ENCODE measurements around the gene HS2ST1.

The HS2ST1 gene

GRCh38 chr1:86940599-86940998, 26.2 kb downstream of the HS2ST1 start:
- ChIA-PET CTCF (no interaction called here), POLR2A (no interaction called here)
- Histone ChIP-seq H3K36me3 (ENCODE audit: control insufficient read depth in 2 of 2, insufficient read depth in 1 of 2, low read length in 2 of 2) (no peaks in the 10 kb centered on the region), H3K9me3 (ENCODE audit: control insufficient read depth, insufficient read depth, low read depth, low read length) (no peaks in the 10 kb centered on the region), H3K4me1 (ENCODE audit: control insufficient read depth, insufficient read depth, low read length) (peaks cover 14% of the 10 kb centered on the region; the same call in 1 of the 2 replicates), H3K27ac (ENCODE audit: extremely low read depth, low read depth, low read length) (no peak overlapping the region), H3K4me3 (ENCODE audit: low read depth, low read length) (no peak overlapping the region)
- TF ChIP-seq ZNF121 (tag by site-specific recombination; IDR thresholded peaks at IDR 0.05) (peak; percentile 84), ZNF18 (tag by site-specific recombination; IDR thresholded peaks at IDR 0.05) (no peak), ZNF10 (tag by site-specific recombination; IDR thresholded peaks at IDR 0.05) (no peak), WT1 (tag by site-specific recombination; IDR thresholded peaks at IDR 0.05) (no peak)

GRCh38 chr1:86942042-86942441, 27.6 kb downstream of the HS2ST1 start:
- ChIA-PET CTCF (interaction anchor here (0.6 to 1.1 kb wide), 5 partner anchors 17 to 562 kb away, joined by 3 to 4 read pairs (median 3); no protein-coding TSS in a partner anchor), POLR2A (no interaction called here)

GRCh38 chr1:86942743-86943142, 28.3 kb downstream of the HS2ST1 start:
- ChIA-PET CTCF (interaction anchor here (0.6 to 1.1 kb wide), 4 partner anchors 22 to 1011 kb away, joined by 3 to 6 read pairs (median 4); no protein-coding TSS in a partner anchor), POLR2A (no interaction called here)
- Histone ChIP-seq H3K4me3 (ENCODE audit: low read depth, low read length) (no peak overlapping the region), H3K9me3 (ENCODE audit: control insufficient read depth, insufficient read depth, low read depth, low read length) (no peaks in the 10 kb centered on the region), H3K27ac (ENCODE audit: extremely low read depth, low read depth, low read length) (no peak overlapping the region), H3K4me1 (ENCODE audit: control insufficient read depth, insufficient read depth, low read length) (peaks cover 14% of the 10 kb centered on the region; the same call in 1 of the 2 replicates), H3K36me3 (ENCODE audit: control insufficient read depth in 2 of 2, insufficient read depth in 1 of 2, low read length in 2 of 2) (no peaks in the 10 kb centered on the region)
- TF ChIP-seq ZNF654 (tag by site-specific recombination; IDR thresholded peaks at IDR 0.05; ENCODE audit: low read depth), result no peak
- TF ChIP-seq ZNF510 (tag by site-specific recombination; IDR thresholded peaks at IDR 0.05; ENCODE audit: insufficient replicate concordance), result no peak
- no peak for TF ChIP-seq FEZF1 (tag by site-specific recombination; IDR thresholded peaks at IDR 0.05)
- TF ChIP-seq ZNF350 (tag by site-specific recombination; IDR thresholded peaks at IDR 0.05), result no peak
- no peak for TF ChIP-seq ZBTB10 (tag by site-specific recombination; IDR thresholded peaks at IDR 0.05)
- TF ChIP-seq ZNF146 (tag by site-specific recombination; IDR thresholded peaks at IDR 0.05), result no peak
- no peak for TF ChIP-seq ZNF26 (tag by site-specific recombination; IDR thresholded peaks at IDR 0.05)
- TF ChIP-seq ZNF677 (tag by site-specific recombination; IDR thresholded peaks at IDR 0.05), result no peak
- no peak for TF ChIP-seq KLF8 (tag by site-specific recombination; IDR thresholded peaks at IDR 0.05)
- no peak for TF ChIP-seq KLF17 (tag by site-specific recombination; IDR thresholded peaks at IDR 0.05)
- no peak for TF ChIP-seq ZNF366 (tag by site-specific recombination; conservative IDR thresholded peaks at IDR 0.05)
- no peak for TF ChIP-seq ZNF791 (tag by site-specific recombination; IDR thresholded peaks at IDR 0.05)
- no peak for TF ChIP-seq ZNF830 (tag by site-specific recombination; IDR thresholded peaks at IDR 0.05; ENCODE audit: low read depth)
- no peak for TF ChIP-seq SCRT1 (tag by site-specific recombination; IDR thresholded peaks at IDR 0.05; ENCODE audit: borderline replicate concordance)

More at GRCh38 chr1:86942042-86942441, 27.6 kb downstream of the HS2ST1 start:
- H3K9me3 ChIP-seq (ENCODE audit: control insufficient read depth, insufficient read depth, low read depth, low read length), result no peaks in the 10 kb centered on the region
- H3K27ac ChIP-seq (ENCODE audit: extremely low read depth, low read depth, low read length), result no peak overlapping the region
- no peaks in the 10 kb centered on the region for H3K36me3 ChIP-seq (ENCODE audit: control insufficient read depth in 2 of 2, insufficient read depth in 1 of 2, low read length in 2 of 2)
- no peak overlapping the region for H3K4me3 ChIP-seq (ENCODE audit: low read depth, low read length)
- TF ChIP-seq PRDM6 (tag by site-specific recombination; IDR thresholded peaks at IDR 0.05) (peak; percentile 55), GLIS2 (tag by site-specific recombination; IDR thresholded peaks at IDR 0.05) (no peak), TCF7L2 (IDR thresholded peaks at IDR 0.05; ENCODE audit: borderline replicate concordance, low read depth, low read length) (peak; percentile 51), ZNF350 (tag by site-specific recombination; IDR thresholded peaks at IDR 0.05) (no peak)
- H3K4me1 ChIP-seq (ENCODE audit: control insufficient read depth, insufficient read depth, low read length), result peaks cover 14% of the 10 kb centered on the region; the same call in 1 of the 2 replicates
